CD14-positive monocyte (primary cell): ENCODE measurements around the gene TSPAN32. TPM values are rescaled to one million over a fixed set of nuclear protein-coding genes. Genes with fewer than 3 reads are reported as not detected.

Experiments used
- DNase-seq, 3 donors: peaks; one replicate each; pipeline ENCODE4 v3.0.0-alpha.2; 2011 to 2022
- H2AFZ ChIP-seq: 2 replicates; pipeline ENCODE4 v1.6.0; 2012; ENCODE audit warnings: mild to moderate bottlenecking, low read depth, low read length, inconsistent platforms; ENCODE audit not compliant: insufficient read depth, poor library complexity, severe bottlenecking
- H3K27ac ChIP-seq, 2 donors: 1 replicate in 1 of 2; 2 replicates in 1 of 2; pipeline ENCODE4 v1.5.1; 2012 to 2013; ENCODE audit warnings: low read length in 2 of 2, control low read depth in 1 of 2, inconsistent platforms in 1 of 2, low read depth in 1 of 2, mild to moderate bottlenecking in 1 of 2
- H3K27me3 ChIP-seq, 2 donors: one replicate each; pipeline versions ENCODE4 v1.6.0 to v1.6.1; 2011 to 2013; ENCODE audit warnings: low read length in 2 of 2; ENCODE audit not compliant: control insufficient read depth in 2 of 2, insufficient read depth in 2 of 2
- H3K36me3 ChIP-seq, 2 donors: replicated peaks in 1 of 2; 1 replicate in 1 of 2; 2 replicates in 1 of 2; pipeline versions ENCODE4 v1.5.1 to v1.6.1; 2012 to 2013; ENCODE audit warnings: low read length in 2 of 2, control low read depth in 1 of 2, inconsistent platforms in 1 of 2, mild to moderate bottlenecking in 1 of 2; ENCODE audit not compliant: insufficient read depth in 2 of 2, control insufficient read depth in 1 of 2
- H3K4me1 ChIP-seq, 2 donors: 1 replicate in 1 of 2; 2 replicates in 1 of 2; pipeline versions ENCODE4 v1.5.1 to v1.6.1; 2012 to 2013; ENCODE audit warnings: low read length in 2 of 2, control low read depth in 1 of 2, inconsistent platforms in 1 of 2, mild to moderate bottlenecking in 1 of 2, moderate library complexity in 1 of 2; ENCODE audit not compliant: insufficient read depth in 2 of 2, control insufficient read depth in 1 of 2
- H3K4me2 ChIP-seq: replicated peaks from 2 replicates; pipeline ENCODE3; 2012; ENCODE audit warnings: low read length, moderate library complexity, mild to moderate bottlenecking; ENCODE audit not compliant: poor library complexity, severe bottlenecking; ENCODE audit errors: extremely low read depth
- H3K4me3 ChIP-seq, 3 experiments: fragments of 200-600 bp in 1 of 3; sonication (generic) in 1 of 3; replicated peaks in 1 of 3; 1 replicate in 2 of 3; 2 replicates in 1 of 3; pipeline ENCODE4 v1.5.1; 2011 to 2013; ENCODE audit warnings: low read length in 3 of 3, mild to moderate bottlenecking in 3 of 3, control low read depth in 2 of 3, low read depth in 2 of 3, inconsistent platforms in 1 of 3, moderate library complexity in 1 of 3
- H3K79me2 ChIP-seq: 2 replicates; pipeline ENCODE4 v1.6.0; 2012; ENCODE audit warnings: mild to moderate bottlenecking, control low read depth, inconsistent platforms, low read length, moderate library complexity; ENCODE audit not compliant: insufficient read depth
- H3K9ac ChIP-seq: 2 replicates; pipeline ENCODE4 v1.6.0; 2017; ENCODE audit warnings: low read length, mild to moderate bottlenecking; ENCODE audit not compliant: insufficient read depth, poor library complexity, severe bottlenecking
- H3K9me3 ChIP-seq, 2 donors: replicated peaks in 1 of 2; 1 replicate in 1 of 2; 2 replicates in 1 of 2; pipeline versions ENCODE4 v1.5.1 to v1.6.1; 2012 to 2013; ENCODE audit warnings: low read length in 2 of 2, control low read depth in 1 of 2; ENCODE audit not compliant: control insufficient read depth in 1 of 2, insufficient read depth in 1 of 2
- H4K20me1 ChIP-seq: 2 replicates; pipeline ENCODE4 v1.6.0; 2012; ENCODE audit warnings: mild to moderate bottlenecking, low read length, control low read depth, moderate library complexity; ENCODE audit not compliant: insufficient read depth
- H3K27ac Mint-ChIP-seq, 7 donors: one replicate each; pipeline ENCODE4 v1.8.0; 2020; ENCODE audit warnings: mild to moderate bottlenecking in 7 of 7, mixed read lengths in 7 of 7, moderate library complexity in 6 of 7, inconsistent platforms in 2 of 7
- H3K27me3 Mint-ChIP-seq, 3 donors: one replicate each; pipeline ENCODE4 v1.8.0; 2021 to 2022; ENCODE audit warnings: low read depth in 3 of 3, mild to moderate bottlenecking in 3 of 3, mixed read lengths in 3 of 3, moderate library complexity in 3 of 3, inconsistent platforms in 1 of 3
- H3K36me3 Mint-ChIP-seq, 2 donors: one replicate each; pipeline ENCODE4 v1.8.0; 2020; ENCODE audit warnings: mixed read lengths in 2 of 2, inconsistent platforms in 1 of 2, mild to moderate bottlenecking in 1 of 2
- H3K4me1 Mint-ChIP-seq: one replicate; pipeline ENCODE4 v1.8.0; 2020; ENCODE audit warnings: mild to moderate bottlenecking, mixed read lengths
- H3K4me3 Mint-ChIP-seq, 2 donors: one replicate each; pipeline ENCODE4 v1.8.0; 2020; ENCODE audit warnings: mild to moderate bottlenecking in 2 of 2, mixed read lengths in 2 of 2, moderate library complexity in 1 of 2
- H3K9me3 Mint-ChIP-seq, 7 donors: one replicate each; pipeline ENCODE4 v1.8.0; 2020 to 2022; ENCODE audit warnings: mixed read lengths in 7 of 7, mild to moderate bottlenecking in 6 of 7, moderate library complexity in 6 of 7, inconsistent platforms in 2 of 7
- WGBS: methylation state at CpG from one replicate; pipeline ENCODE4 v1.1.5; 2013; ENCODE audit warnings: missing lambda C conversion rate; ENCODE audit not compliant: insufficient coverage; 5-methylcytosine and 5-hydroxymethylcytosine counted together
- intact Hi-C, 2 donors: fragments of 100-400 bp; cut with micrococcal nuclease; formaldehyde crosslinking; loops; one replicate each; pipeline versions ENCODE4 v1.15.0 to v1.15.1; 2023
- polyA plus RNA-seq, 3 donors: library from polyadenylated mRNA; depleted of rRNA in 1 of 3; unstranded in 2 of 3; stranded (reverse) in 1 of 3; fragments of 300-500 nt in 2 of 3; fragments of >200 nt in 1 of 3; fragmentation: Illumina TruSeq in 2 of 3; gene quantifications; 1 replicate in 2 of 3; 2 replicates in 1 of 3; pipeline ENCODE4 v1.2.3, GENCODE V29; 2012 to 2021
- TF ChIP-seq, protein P1 (sequence below): fragments of 200-600 bp; IDR thresholded peaks from one replicate; pipeline ENCODE4 v1.8.0; 2022; ENCODE audit warnings: antibody characterized with exemption, mild to moderate bottlenecking

Gene TSPAN32
- polyA plus RNA-seq, 3 donors: 34.8 to 136 (median 82.5) TPM

DNA sequence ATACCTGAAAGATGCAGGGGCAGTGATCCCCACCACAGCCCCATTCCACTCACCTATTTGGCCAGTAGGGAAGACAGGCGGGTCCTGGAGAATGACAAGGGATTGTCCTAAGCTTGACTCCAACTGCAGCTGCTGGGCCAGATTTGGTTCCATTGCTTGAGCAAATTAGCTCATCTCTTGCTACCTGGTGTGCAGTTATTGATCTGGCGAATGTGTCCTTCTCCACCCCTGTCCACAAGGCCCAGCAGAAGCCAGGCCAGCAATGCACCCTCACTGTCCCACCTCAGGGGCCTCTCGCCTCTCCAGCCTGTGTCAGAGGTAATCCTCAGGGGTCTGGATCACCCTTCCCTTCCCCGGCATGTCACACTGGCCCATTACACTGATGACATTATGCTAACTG is 23.3 kb downstream of the TSPAN32 start:
- Mint-ChIP-seq H3K27ac (no peak overlapping the region), H3K4me1 (peaks cover 4% of the 10 kb centered on the region), H3K27me3 (peaks cover 32 to 73% (median 45%) of the 10 kb centered on the region in 3 donors), H3K4me3 (peak overlapping the region in 1 of 2 donors; percentile 22), H3K36me3 (no peaks in the 10 kb centered on the region), H3K9me3 (peaks cover 17 to 61% (median 40%) of the 10 kb centered on the region in 7 donors)
- 100% methylated on average over 3 of the region's 4 CpGs for WGBS
- H3K27me3 ChIP-seq: peaks cover 0 to 24% of the 10 kb centered on the region in 2 donors
- H3K9ac ChIP-seq: no peak overlapping the region
- TF ChIP-seq, protein P1, sequence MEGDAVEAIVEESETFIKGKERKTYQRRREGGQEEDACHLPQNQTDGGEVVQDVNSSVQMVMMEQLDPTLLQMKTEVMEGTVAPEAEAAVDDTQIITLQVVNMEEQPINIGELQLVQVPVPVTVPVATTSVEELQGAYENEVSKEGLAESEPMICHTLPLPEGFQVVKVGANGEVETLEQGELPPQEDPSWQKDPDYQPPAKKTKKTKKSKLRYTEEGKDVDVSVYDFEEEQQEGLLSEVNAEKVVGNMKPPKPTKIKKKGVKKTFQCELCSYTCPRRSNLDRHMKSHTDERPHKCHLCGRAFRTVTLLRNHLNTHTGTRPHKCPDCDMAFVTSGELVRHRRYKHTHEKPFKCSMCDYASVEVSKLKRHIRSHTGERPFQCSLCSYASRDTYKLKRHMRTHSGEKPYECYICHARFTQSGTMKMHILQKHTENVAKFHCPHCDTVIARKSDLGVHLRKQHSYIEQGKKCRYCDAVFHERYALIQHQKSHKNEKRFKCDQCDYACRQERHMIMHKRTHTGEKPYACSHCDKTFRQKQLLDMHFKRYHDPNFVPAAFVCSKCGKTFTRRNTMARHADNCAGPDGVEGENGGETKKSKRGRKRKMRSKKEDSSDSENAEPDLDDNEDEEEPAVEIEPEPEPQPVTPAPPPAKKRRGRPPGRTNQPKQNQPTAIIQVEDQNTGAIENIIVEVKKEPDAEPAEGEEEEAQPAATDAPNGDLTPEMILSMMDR: no peak
- peaks cover 6 to 12% of the 10 kb centered on the region in 2 donors for H3K9me3 ChIP-seq
- H3K27ac ChIP-seq: no peak overlapping the region
- no peak overlapping the region for H3K4me2 ChIP-seq
- no peaks in the 10 kb centered on the region for H3K36me3 ChIP-seq
- no peak for DNase-seq
- H3K4me3 ChIP-seq: no peak overlapping the region
- no peaks in the 10 kb centered on the region for H3K4me1 ChIP-seq
- H4K20me1 ChIP-seq: peaks cover 1% of the 10 kb centered on the region
- no peaks in the 10 kb centered on the region for H3K79me2 ChIP-seq
- no peak overlapping the region for H2AFZ ChIP-seq
- intact Hi-C loops: no loop called here

DNA sequence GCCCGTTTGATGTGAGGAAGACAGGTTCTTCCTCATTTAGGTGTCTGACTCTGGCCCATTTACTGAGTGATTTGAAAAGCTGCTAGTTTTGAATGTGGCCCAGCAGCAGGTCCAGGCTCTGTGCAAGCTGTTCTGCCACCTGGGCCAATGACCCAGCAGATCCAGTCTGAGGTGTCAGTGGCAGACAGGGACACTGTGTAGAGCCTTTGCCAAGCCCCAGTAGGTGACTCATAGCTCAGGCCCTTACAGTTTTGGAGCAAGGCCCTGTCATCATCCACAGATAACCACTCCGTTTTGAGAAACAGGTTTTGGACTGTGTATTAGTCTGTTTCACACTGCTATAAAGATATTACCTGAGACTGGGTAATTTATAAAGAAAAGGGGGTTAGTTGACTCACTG is 23.9 kb downstream of the TSPAN32 start:
- Histone ChIP-seq H3K4me1 (no peaks in the 10 kb centered on the region), H3K36me3 (no peaks in the 10 kb centered on the region), H3K4me3 (no peak overlapping the region), H3K27ac (no peak overlapping the region), H3K79me2 (no peaks in the 10 kb centered on the region), H3K9me3 (peaks cover 12 to 18% of the 10 kb centered on the region in 2 donors), H3K4me2 (no peak overlapping the region), H3K27me3 (peaks cover 0 to 20% of the 10 kb centered on the region in 2 donors), H4K20me1 (no peaks in the 10 kb centered on the region), H2AFZ (no peak overlapping the region), H3K9ac (no peak overlapping the region)
- DNase-seq: no peak
- Mint-ChIP-seq H3K4me3 (peak overlapping the region in 1 of 2 donors; percentile 28), H3K27ac (no peak overlapping the region), H3K27me3 (peaks cover 34 to 73% (median 46%) of the 10 kb centered on the region in 3 donors), H3K4me1 (peaks cover 4% of the 10 kb centered on the region), H3K36me3 (no peaks in the 10 kb centered on the region), H3K9me3 (peaks cover 22 to 64% (median 46%) of the 10 kb centered on the region in 7 donors)
- intact Hi-C loops: no loop called here
- TF ChIP-seq, protein P1: no peak
- WGBS: 100% methylated on average over 1 of the region's 2 CpGs
